T-cell (primary cell): ENCODE data around the gene RALGAPA1. TPM values are rescaled to one million over a fixed set of nuclear protein-coding genes. Genes with fewer than 3 reads are reported as not detected.
"Not testable (repeated sequence)": the region's sequence is repeated elsewhere in the genome, so short reads cannot be mapped to it uniquely, and the experiment has no call there.

ENCODE experiments used
- ATAC-seq, 4 experiments: fragments of 200-7000 bp in 3 of 4; fragments of 150-1000 bp in 1 of 4; cut with Tn5 transposase; replicated peaks in 1 of 4; 1 replicate in 3 of 4; 2 replicates in 1 of 4; pipeline ENCODE4 v1.10.0; 2021; ENCODE audit warnings: moderate library complexity in 3 of 4, mild to moderate bottlenecking in 2 of 4, moderate number of reproducible peaks in 1 of 4
- CTCF ChIA-PET, 2 donors: fragments of 300-600 bp; sonication (Branson Sonifier 250); formaldehyde crosslinking; loops; one replicate each; lab custom pipeline; 2022; ENCODE audit warnings: antibody characterized with exemption in 2 of 2; lab: Charles Lee
- POLR2A ChIA-PET, 2 donors: fragments of 300-600 bp; sonication (Branson Sonifier 250); formaldehyde crosslinking; loops; one replicate each; lab custom pipeline; 2022; ENCODE audit warnings: antibody characterized with exemption in 2 of 2; lab: Charles Lee
- DNase-seq, 35 experiments: peaks; one replicate each; pipeline versions ENCODE4 v3.0.0 to v3.0.0-alpha.2; 2013 to 2023
- H3K27ac ChIP-seq: one replicate; pipeline ENCODE4 v1.5.1; 2013; ENCODE audit warnings: low read length
- H3K27me3 ChIP-seq, 2 experiments: replicated peaks in 1 of 2; 1 replicate in 1 of 2; 2 replicates in 1 of 2; pipeline versions ENCODE4 v1.6.1 to v1.7.0; 2013; ENCODE audit warnings: low read length in 1 of 2, mixed read lengths in 1 of 2; ENCODE audit not compliant: control insufficient read depth in 2 of 2, insufficient read depth in 2 of 2; ENCODE audit errors: extremely low read depth in 1 of 2
- H3K36me3 ChIP-seq, 2 donors: 1 replicate in 1 of 2; 2 replicates in 1 of 2; pipeline versions ENCODE4 v1.6.1 to v1.7.0; 2013; ENCODE audit warnings: low read length in 1 of 2; ENCODE audit not compliant: control insufficient read depth in 2 of 2, insufficient read depth in 1 of 2; ENCODE audit errors: extremely low read depth in 1 of 2
- H3K4me1 ChIP-seq, 2 experiments: 1 replicate in 1 of 2; 2 replicates in 1 of 2; pipeline versions ENCODE4 v1.6.1 to v1.7.0; 2013; ENCODE audit warnings: low read length in 2 of 2, mixed read lengths in 1 of 2; ENCODE audit not compliant: insufficient read depth in 2 of 2, control insufficient read depth in 1 of 2; ENCODE audit errors: extremely low read depth in 1 of 2
- H3K4me3 ChIP-seq, 2 donors: 1 replicate in 1 of 2; 2 replicates in 1 of 2; pipeline versions ENCODE4 v1.5.1 to v1.7.0; 2013; ENCODE audit warnings: mild to moderate bottlenecking in 2 of 2, low read length in 1 of 2, moderate library complexity in 1 of 2; ENCODE audit not compliant: control insufficient read depth in 1 of 2; ENCODE audit errors: extremely low read depth in 1 of 2
- H3K9me3 ChIP-seq: 2 replicates; pipeline ENCODE4 v1.7.0; 2013
- H3K27ac Mint-ChIP-seq, 2 donors: one replicate each; pipeline ENCODE4 v1.8.0; 2020 to 2021; ENCODE audit warnings: mild to moderate bottlenecking in 2 of 2, mixed read lengths in 2 of 2
- H3K27me3 Mint-ChIP-seq, 2 donors: one replicate each; pipeline ENCODE4 v1.8.0; 2021 to 2022; ENCODE audit warnings: mixed read lengths in 2 of 2
- H3K36me3 Mint-ChIP-seq: one replicate; pipeline ENCODE4 v1.8.0; 2021; ENCODE audit warnings: mixed read lengths
- H3K4me1 Mint-ChIP-seq, 3 donors: one replicate each; pipeline ENCODE4 v1.8.0; 2020 to 2022; ENCODE audit warnings: mixed read lengths in 3 of 3, mild to moderate bottlenecking in 1 of 3
- H3K4me3 Mint-ChIP-seq, 3 donors: one replicate each; pipeline ENCODE4 v1.8.0; 2020 to 2022; ENCODE audit warnings: mild to moderate bottlenecking in 3 of 3, mixed read lengths in 3 of 3, moderate library complexity in 3 of 3
- H3K9me3 Mint-ChIP-seq, 3 donors: one replicate each; pipeline ENCODE4 v1.8.0; 2020 to 2022; ENCODE audit warnings: mixed read lengths in 3 of 3
- WGBS: methylation state at CpG from one replicate; pipeline ENCODE4 v1.1.5; 2013; ENCODE audit warnings: missing lambda C conversion rate; ENCODE audit not compliant: insufficient coverage; 5-methylcytosine and 5-hydroxymethylcytosine counted together
- total RNA-seq, 35 experiments: library from RNA in 6 of 35; stranded (reverse) in 6 of 35; fragments of 120-200 nt in 1 of 35; gene quantifications; one replicate each; pipeline versions ENCODE4 v1.2.1 to v1.2.4 and lab custom pipeline; 2013 to 2026

The RALGAPA1 gene
- total RNA-seq, 5 donors from 2014 or later (not counting 1 experiment from before 2014, with no cell fraction given) = 65.1 to 88.9 (median 82.9) TPM

DNA sequence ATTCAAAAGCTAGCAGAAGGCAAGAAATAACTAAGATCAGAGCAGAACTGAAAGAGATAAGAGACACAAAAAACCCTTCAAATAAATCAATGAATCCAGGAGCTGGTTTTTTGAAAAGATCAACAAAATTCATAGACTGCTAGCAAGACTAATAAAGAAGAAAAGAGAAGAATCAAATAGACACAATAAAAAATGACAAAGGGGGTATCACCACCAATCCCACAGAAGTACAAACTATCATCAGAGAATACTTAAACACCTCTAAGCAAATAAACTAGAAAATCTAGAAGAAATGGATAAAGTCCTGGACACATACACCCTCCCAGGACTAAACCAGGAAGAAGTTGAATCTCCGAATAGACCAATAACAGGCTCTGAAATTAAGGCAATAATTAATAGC is 189.6 kb downstream of the RALGAPA1 start:
- H3K4me1 Mint-ChIP-seq, H3K27ac Mint-ChIP-seq, H3K9me3 Mint-ChIP-seq, H3K9me3 ChIP-seq, H3K27ac ChIP-seq, H3K4me3 Mint-ChIP-seq, H3K4me3 ChIP-seq, H3K27me3 ChIP-seq, POLR2A ChIA-PET, ATAC-seq, DNase-seq, H3K4me1 ChIP-seq, CTCF ChIA-PET, H3K27me3 Mint-ChIP-seq, H3K36me3 ChIP-seq: not testable (repeated sequence)
- peaks cover 73% of the 10 kb centered on the region for H3K36me3 Mint-ChIP-seq
- 100% methylated on average over 1 of the region's 1 CpG for WGBS

DNA sequence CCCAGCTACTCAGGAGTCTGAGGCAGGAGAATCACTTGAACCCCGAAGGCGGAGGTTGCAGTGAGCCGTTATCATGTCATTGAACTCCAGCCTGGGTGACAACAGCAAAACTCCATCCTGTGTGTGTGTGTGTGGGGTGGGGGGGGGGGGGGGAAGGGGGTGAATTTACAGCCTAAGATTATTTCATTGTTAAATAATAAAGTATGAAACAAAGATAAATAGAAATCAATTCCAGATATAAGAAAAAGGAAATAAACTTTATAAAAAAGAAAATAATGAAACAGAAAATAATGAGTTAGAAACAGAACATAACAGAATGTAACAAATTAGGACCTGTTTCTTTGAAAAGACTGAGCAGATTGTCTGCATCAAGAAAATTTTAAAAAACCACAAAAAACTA is 191.6 kb downstream of the RALGAPA1 start:
- Mint-ChIP-seq H3K27me3 (no peaks in the 10 kb centered on the region), H3K4me3 (no peak overlapping the region), H3K27ac (no peak overlapping the region), H3K9me3 (peaks cover 0 to 6% (median 0%) of the 10 kb centered on the region in 3 donors), H3K4me1 (peaks cover 0 to 5% (median 0%) of the 10 kb centered on the region in 3 donors), H3K36me3 (peaks cover 73% of the 10 kb centered on the region)
- ChIA-PET POLR2A (no interaction called here), CTCF (no interaction called here)
- WGBS = no CpG with 5 or more reads among the region's 3 CpGs
- Histone ChIP-seq H3K4me3 (no peak overlapping the region), H3K27ac (no peak overlapping the region), H3K36me3 (peaks cover 0 to 4% of the 10 kb centered on the region in 2 donors), H3K4me1 (no peaks in the 10 kb centered on the region), H3K9me3 (no peaks in the 10 kb centered on the region), H3K27me3 (no peaks in the 10 kb centered on the region)
- no peak for DNase-seq
- no peak for ATAC-seq

DNA sequence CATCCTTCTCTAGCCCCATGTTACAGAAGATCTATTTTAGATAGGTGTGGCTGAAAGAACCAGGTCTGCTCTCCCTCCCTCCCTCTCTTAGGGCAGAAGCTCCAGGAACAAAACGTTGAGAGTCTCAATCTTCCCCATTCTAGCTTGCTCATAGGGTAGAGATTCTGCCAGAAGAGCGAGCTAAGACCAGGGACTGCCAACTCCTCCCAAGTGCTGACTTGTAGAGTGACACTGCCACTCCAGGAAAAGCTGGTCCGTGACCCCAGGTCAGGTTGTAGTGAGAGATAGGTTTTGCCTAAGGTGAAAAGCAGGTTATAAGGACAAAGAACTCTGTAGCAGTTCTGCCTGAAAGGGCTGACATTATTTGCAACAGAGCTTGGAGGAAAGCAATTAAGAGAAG is 201.7 kb downstream of the RALGAPA1 start:
- H3K27me3 ChIP-seq = no peaks in the 10 kb centered on the region
- H3K36me3 Mint-ChIP-seq = peaks cover 76% of the 10 kb centered on the region
- ChIA-PET CTCF (no interaction called here), POLR2A (interaction anchor here (0.6 to 0.7 kb wide), 2 partner anchors 40 to 426 kb away, joined by 3 to 9 read pairs; no protein-coding TSS in a partner anchor)
- DNase-seq (no peak), ATAC-seq (no peak)
- no peaks in the 10 kb centered on the region for H3K27me3 Mint-ChIP-seq
- H3K9me3 Mint-ChIP-seq = no peaks in the 10 kb centered on the region
- no peak overlapping the region for H3K27ac Mint-ChIP-seq
- no peak overlapping the region for H3K4me3 Mint-ChIP-seq
- 100% methylated on average over 2 of the region's 3 CpGs for WGBS
- H3K4me1 ChIP-seq = no peaks in the 10 kb centered on the region
- H3K36me3 ChIP-seq = peaks cover 2 to 33% of the 10 kb centered on the region in 2 donors
- H3K27ac ChIP-seq = no peak overlapping the region
- H3K4me3 ChIP-seq = no peak overlapping the region
- no peaks in the 10 kb centered on the region for H3K9me3 ChIP-seq
- peaks cover 0 to 5% (median 3%) of the 10 kb centered on the region in 3 donors for H3K4me1 Mint-ChIP-seq

DNA sequence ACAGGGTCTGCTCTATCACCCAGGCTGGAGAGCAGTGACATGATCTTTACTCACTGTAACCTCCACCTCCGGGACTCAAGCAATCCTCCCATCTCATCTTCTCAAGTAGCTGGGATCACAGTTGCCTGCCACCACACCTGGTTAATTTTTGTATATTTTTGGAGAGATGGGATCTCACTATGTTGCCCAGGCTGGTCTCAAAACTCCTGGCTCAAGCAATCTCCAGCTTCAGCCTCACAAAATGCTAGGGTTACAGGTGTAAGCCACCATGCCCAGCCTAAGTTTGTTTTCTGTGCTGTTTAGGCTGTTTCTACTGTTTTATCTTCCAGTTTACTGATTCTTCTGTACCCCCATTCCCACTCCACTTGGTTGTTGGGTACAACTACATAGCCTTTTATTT is 208.8 kb downstream of the RALGAPA1 start:
- ATAC-seq (no peak), DNase-seq (no peak)
- Mint-ChIP-seq H3K27ac (no peak overlapping the region), H3K9me3 (peaks cover 4 to 6% (median 4%) of the 10 kb centered on the region in 3 donors), H3K27me3 (no peaks in the 10 kb centered on the region), H3K4me3 (no peak overlapping the region), H3K36me3 (peaks cover 83% of the 10 kb centered on the region), H3K4me1 (no peaks in the 10 kb centered on the region)
- Histone ChIP-seq H3K4me1 (no peaks in the 10 kb centered on the region), H3K4me3 (no peak overlapping the region), H3K36me3 (peaks cover 9 to 32% of the 10 kb centered on the region in 2 donors), H3K27ac (no peak overlapping the region), H3K27me3 (no peaks in the 10 kb centered on the region), H3K9me3 (peaks cover 6% of the 10 kb centered on the region)
- ChIA-PET POLR2A (no interaction called here), CTCF (no interaction called here)
- WGBS = no CpG with 5 or more reads among the region's 1 CpG

DNA sequence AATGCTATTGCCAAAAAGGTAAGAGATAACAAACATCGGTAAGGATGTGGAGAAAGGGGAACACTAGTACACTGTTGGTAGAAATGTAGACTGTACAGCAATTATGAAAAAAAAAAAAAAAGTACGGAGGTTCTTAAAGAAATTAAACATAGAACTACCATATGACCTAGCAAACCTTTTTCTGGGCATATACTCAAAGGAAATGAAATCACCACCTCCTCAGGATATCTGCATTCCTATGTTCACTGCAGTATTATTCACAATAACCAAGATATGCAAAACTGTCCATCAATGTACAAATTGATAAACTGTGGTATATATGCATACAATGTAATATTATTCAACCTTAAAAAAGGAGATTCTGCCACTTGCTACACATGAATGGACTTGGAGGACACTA is 214.5 kb downstream of the RALGAPA1 start:
- no peak for ATAC-seq
- H3K27me3 Mint-ChIP-seq = no peaks in the 10 kb centered on the region
- Histone ChIP-seq H3K4me3 (no peak overlapping the region), H3K4me1 (no peaks in the 10 kb centered on the region), H3K9me3 (no peaks in the 10 kb centered on the region), H3K27me3 (no peaks in the 10 kb centered on the region), H3K36me3 (peaks cover 0 to 29% of the 10 kb centered on the region in 2 donors), H3K27ac (no peak overlapping the region)
- POLR2A ChIA-PET = no interaction called here
- no peak overlapping the region for H3K27ac Mint-ChIP-seq
- no CpG with 5 or more reads among the region's 2 CpGs for WGBS
- peaks cover 82% of the 10 kb centered on the region for H3K36me3 Mint-ChIP-seq
- H3K4me3 Mint-ChIP-seq = no peak overlapping the region
- peaks cover 6 to 7% (median 6%) of the 10 kb centered on the region in 3 donors for H3K9me3 Mint-ChIP-seq
- H3K4me1 Mint-ChIP-seq = no peaks in the 10 kb centered on the region
- CTCF ChIA-PET = no interaction called here
- no peak for DNase-seq

DNA sequence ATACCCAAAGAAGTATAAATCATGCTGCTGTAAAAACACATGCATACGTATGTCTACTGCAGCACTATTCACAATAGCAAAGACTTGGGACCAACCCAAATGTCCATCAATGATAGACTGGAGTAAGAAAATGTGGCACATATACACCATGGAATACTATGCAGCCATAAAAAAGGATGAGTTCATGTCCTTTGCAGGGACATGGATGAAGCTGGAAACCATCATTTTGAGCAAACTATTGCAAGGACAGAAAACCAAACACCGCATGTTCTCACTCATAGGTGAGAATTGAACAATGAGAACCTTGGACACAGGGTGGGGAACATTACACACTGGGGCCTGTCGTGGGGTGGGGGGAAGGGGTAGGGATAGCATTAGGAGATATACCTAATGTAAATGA is 221.7 kb downstream of the RALGAPA1 start:
- H3K9me3 ChIP-seq, H3K27me3 Mint-ChIP-seq, CTCF ChIA-PET, H3K27ac ChIP-seq, H3K4me3 ChIP-seq, H3K4me1 ChIP-seq, H3K4me1 Mint-ChIP-seq, POLR2A ChIA-PET, ATAC-seq, DNase-seq, H3K27me3 ChIP-seq, H3K4me3 Mint-ChIP-seq, H3K9me3 Mint-ChIP-seq, H3K27ac Mint-ChIP-seq: not testable (repeated sequence)
- H3K36me3 Mint-ChIP-seq = peaks cover 88% of the 10 kb centered on the region
- H3K36me3 ChIP-seq = peaks cover 4 to 22% of the 10 kb centered on the region in 2 donors
- no CpG with 5 or more reads among the region's 3 CpGs for WGBS

DNA sequence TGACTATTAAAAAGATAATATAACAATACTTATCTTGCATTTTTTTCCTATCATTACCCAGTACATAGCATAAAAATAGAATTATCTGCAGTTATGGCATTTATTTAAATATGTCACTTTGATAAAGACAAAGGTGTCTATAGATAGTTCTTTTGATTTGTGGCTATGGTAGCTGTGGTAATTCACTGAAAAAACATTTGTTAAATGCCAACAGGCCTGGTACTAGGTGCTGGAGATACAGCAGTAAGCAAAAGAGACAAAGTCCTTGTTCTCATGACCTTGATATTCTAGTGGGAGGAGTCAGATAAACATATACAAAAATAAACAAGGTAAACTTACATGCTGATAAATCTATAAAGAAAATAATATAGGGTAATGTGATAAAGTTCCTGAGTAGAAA is 230.5 kb downstream of the RALGAPA1 start:
- Mint-ChIP-seq H3K9me3 (no peaks in the 10 kb centered on the region), H3K36me3 (peaks cover 34% of the 10 kb centered on the region), H3K27me3 (no peaks in the 10 kb centered on the region), H3K4me1 (no peaks in the 10 kb centered on the region), H3K4me3 (no peak overlapping the region), H3K27ac (no peak overlapping the region)
- H3K4me1 ChIP-seq = no peaks in the 10 kb centered on the region
- H3K9me3 ChIP-seq = no peaks in the 10 kb centered on the region
- no peaks in the 10 kb centered on the region for H3K36me3 ChIP-seq
- ATAC-seq (no peak), DNase-seq (no peak)
- CTCF ChIA-PET = no interaction called here
- POLR2A ChIA-PET = no interaction called here
- no peak overlapping the region for H3K27ac ChIP-seq
- no peaks in the 10 kb centered on the region for H3K27me3 ChIP-seq
- no peak overlapping the region for H3K4me3 ChIP-seq
